Endothelial cell of umbilical vein (primary cell): ENCODE measurements around the gene ZFYVE28. TPM values are rescaled to one million over a fixed set of nuclear protein-coding genes. Genes with fewer than 3 reads are reported as not detected.

ENCODE experiments used
- BruUV-seq: library from RNA; stranded (reverse); fragments of 400-500 nt; replicated peaks from 2 replicates; lab custom pipeline; 2021; lab: Mats Ljungman, UMichigan
- CTCF ChIA-PET: fragments of 300-600, 350-600 bp; sonication (Branson Sonifier 250); formaldehyde crosslinking; loops from one replicate; lab custom pipeline; 2021; ENCODE audit warnings: antibody characterized with exemption, inconsistent platforms; lab: Charles Lee
- POLR2A ChIA-PET: fragments of 300-600, 350-600 bp; sonication (Branson Sonifier 250); formaldehyde crosslinking; loops from one replicate; lab custom pipeline; 2021; ENCODE audit warnings: antibody characterized with exemption, inconsistent platforms; lab: Charles Lee
- DNase-seq: peaks from one replicate; pipeline ENCODE4 v3.0.0-alpha.2; 2011; ENCODE audit warnings: low read depth, low spot score
- FAIRE-seq: peaks from 2 replicates; lab custom pipeline; 2011; peaks lifted over from hg19 to GRCh38; lab: Jason Lieb, UNC
- H2AFZ ChIP-seq: 2 replicates; pipeline ENCODE4 v1.6.0; 2012; ENCODE audit warnings: low read depth, low read length, control low read depth, inconsistent platforms
- H3K27ac ChIP-seq: 2 replicates; pipeline ENCODE4 v1.5.1; 2011; ENCODE audit warnings: low read depth, mild to moderate bottlenecking, control low read depth, low read length, moderate library complexity; ENCODE audit not compliant: insufficient read depth
- H3K27me3 ChIP-seq, 2 experiments: 2 replicates each; pipeline versions ENCODE4 v1.6.0 to v1.6.1; 2011; ENCODE audit warnings: low read length in 2 of 2, mixed read lengths in 1 of 2; ENCODE audit not compliant: control insufficient read depth in 2 of 2, insufficient read depth in 2 of 2
- H3K36me3 ChIP-seq, 2 experiments: 2 replicates in 1 of 2; 3 replicates in 1 of 2; pipeline ENCODE4 v1.5.1; 2011; ENCODE audit warnings: low read length in 2 of 2, mild to moderate bottlenecking in 1 of 2, moderate library complexity in 1 of 2; ENCODE audit not compliant: control insufficient read depth in 2 of 2, insufficient read depth in 2 of 2; ENCODE audit errors: extremely low read depth in 1 of 2
- H3K4me1 ChIP-seq: 3 replicates; pipeline ENCODE4 v1.5.1; 2011; ENCODE audit warnings: mild to moderate bottlenecking, low read length; ENCODE audit not compliant: control insufficient read depth, insufficient read depth; ENCODE audit errors: extremely low read depth
- H3K4me2 ChIP-seq: 2 replicates; pipeline ENCODE4 v1.6.1; 2011; ENCODE audit warnings: low read length, control low read depth, mixed read lengths; ENCODE audit not compliant: insufficient read depth
- H3K4me3 ChIP-seq, 3 experiments: fragments of 200-600 bp in 1 of 3; sonication (generic), shearing (Covaris generic) in 1 of 3; replicated peaks in 1 of 3; 2 replicates each; pipeline ENCODE4 v1.5.1; 2011 to 2016; ENCODE audit warnings: control low read depth in 3 of 3, low read length in 3 of 3, mild to moderate bottlenecking in 2 of 3, inconsistent platforms in 1 of 3, low read depth in 1 of 3, moderate library complexity in 1 of 3; ENCODE audit not compliant: insufficient read depth in 1 of 3
- H3K79me2 ChIP-seq: 2 replicates; pipeline ENCODE4 v1.6.0; 2012; ENCODE audit warnings: low read length, inconsistent platforms; ENCODE audit not compliant: control insufficient read depth, insufficient read depth
- H3K9ac ChIP-seq: replicated peaks from 2 replicates; pipeline ENCODE3; 2011; ENCODE audit warnings: low read length, control low read depth; ENCODE audit not compliant: insufficient read depth; ENCODE audit errors: extremely low read depth
- H3K9me1 ChIP-seq: replicated peaks from 3 replicates; pipeline ENCODE4 v1.6.0; 2011; ENCODE audit warnings: mild to moderate bottlenecking, low read length; ENCODE audit not compliant: control insufficient read depth, insufficient read depth; ENCODE audit errors: extremely low read depth
- H3K9me3 ChIP-seq: replicated peaks from 2 replicates; pipeline ENCODE4 v1.5.1; 2012; ENCODE audit warnings: low read length, inconsistent platforms; ENCODE audit not compliant: control insufficient read depth, insufficient read depth
- H4K20me1 ChIP-seq: replicated peaks from 2 replicates; pipeline ENCODE3; 2011; ENCODE audit warnings: mild to moderate bottlenecking, low read length; ENCODE audit not compliant: control insufficient read depth, insufficient read depth; ENCODE audit errors: extremely low read depth
- CTCF ChIP-seq, 2 donors: IDR thresholded peaks; 1 replicate in 1 of 2; 2 replicates in 1 of 2; pipeline ENCODE4 v1.5.1; 2011; ENCODE audit warnings: low read length in 2 of 2, mild to moderate bottlenecking in 2 of 2, moderate library complexity in 2 of 2, control low read depth in 1 of 2, inconsistent platforms in 1 of 2, low read depth in 1 of 2; ENCODE audit not compliant: insufficient read depth in 1 of 2; ENCODE audit errors: extremely low read depth in 1 of 2
- EZH2 ChIP-seq: IDR thresholded peaks from 2 replicates; pipeline ENCODE4 v1.6.1; 2012; ENCODE audit warnings: borderline replicate concordance, low read depth, mild to moderate bottlenecking, moderate library complexity, low read length, inconsistent platforms; ENCODE audit not compliant: severe bottlenecking
- FOS ChIP-seq: IDR thresholded peaks from 2 replicates; pipeline ENCODE4 v1.6.1; 2011; ENCODE audit warnings: mild to moderate bottlenecking, low read length, moderate library complexity, borderline replicate concordance; ENCODE audit not compliant: insufficient read depth
- GATA2 ChIP-seq: IDR thresholded peaks from 2 replicates; pipeline ENCODE4 v1.7.0; 2011; ENCODE audit warnings: low read depth, mild to moderate bottlenecking, moderate library complexity, mixed read lengths, low read length; ENCODE audit not compliant: insufficient read length, insufficient read depth
- JUN ChIP-seq: IDR thresholded peaks from 2 replicates; pipeline ENCODE4 v1.6.1; 2011; ENCODE audit warnings: borderline replicate concordance, low read depth; ENCODE audit not compliant: insufficient read length, insufficient read depth
- MAX ChIP-seq: IDR thresholded peaks from 2 replicates; pipeline ENCODE4 v1.6.1; 2011; ENCODE audit not compliant: insufficient read depth, insufficient read length
- MYC ChIP-seq: IDR thresholded peaks from one replicate; pipeline ENCODE4 v1.6.1; 2011; ENCODE audit warnings: mild to moderate bottlenecking, low read depth, low read length
- POLR2A ChIP-seq: IDR thresholded peaks from 2 replicates; pipeline ENCODE4 v1.6.1; 2012; ENCODE audit warnings: low read depth, mild to moderate bottlenecking, control low read depth, low read length
- POLR2AphosphoS5 ChIP-seq: IDR thresholded peaks from 2 replicates; pipeline ENCODE4 v1.6.1; 2012; ENCODE audit warnings: low read depth, mild to moderate bottlenecking, control low read depth, low read length, moderate library complexity; ENCODE audit not compliant: insufficient read depth
- dilution Hi-C: fragments of 300-500 bp; cut with MboI; formaldehyde crosslinking; loops from one replicate; pipeline ENCODE4 v1.15.0; 2019; ENCODE audit warnings: low sequenced_read_pairs; ENCODE audit not compliant: extremely low pct_ligation_motif_present
- intact Hi-C: fragments of 100-400 bp; cut with micrococcal nuclease; formaldehyde crosslinking; loops from one replicate; pipeline ENCODE4 v1.10.0; 2022
- polyA plus RNA-seq, 4 experiments: library from polyadenylated mRNA; depleted of rRNA in 3 of 4; stranded (reverse) in 3 of 4; unstranded in 1 of 4; fragments of >200 nt; gene quantifications; 2 replicates each; pipeline versions ENCODE4 v1.2.1 to v1.2.3, GENCODE V29; 2011 to 2012; ENCODE audit warnings: missing spikeins in 1 of 4
- total RNA-seq: library from RNA; stranded (reverse); gene quantifications from 2 replicates; pipeline ENCODE4 v1.2.3, GENCODE V29; 2021

Gene ZFYVE28
- total and polyA plus RNA-seq, 2 donors (not counting 3 experiments of a cell fraction or from before 2014, with no cell fraction given) = 5.8 to 7.1 TPM

- no peaks in the 10 kb centered on the region for H3K9me1 ChIP-seq
- POLR2A ChIA-PET = no interaction called here
- no peak overlapping the region for H3K4me2 ChIP-seq
- H3K27me3 ChIP-seq = no peaks in the 10 kb centered on the region
- no peaks in the 10 kb centered on the region for H4K20me1 ChIP-seq
- CTCF ChIA-PET = interaction anchor here (0.8 kb wide), 1 partner anchor 13 kb away, joined by 3 read pairs; no protein-coding TSS in a partner anchor
- H3K4me3 ChIP-seq = no peak overlapping the region
- no peak for TF ChIP-seq MAX
- TF ChIP-seq EZH2 = no peak
- TF ChIP-seq POLR2AphosphoS5 = no peak
- TF ChIP-seq CTCF (IDR thresholded peaks at IDR 0.05; ENCODE audit: extremely low read depth in 1 of 2, insufficient read depth in 1 of 2, low read depth in 1 of 2, low read length in 2 of 2) = no peak
- TF ChIP-seq GATA2 = no peak
- TF ChIP-seq POLR2A = no peak
- no peak for TF ChIP-seq JUN
- no peak for TF ChIP-seq FOS
- TF ChIP-seq MYC = no peak
- BruUV-seq = no TSS peak
- intact Hi-C loops = no loop called here
- H3K79me2 ChIP-seq = peaks cover 4% of the 10 kb centered on the region
- dilution Hi-C loops = no loop called here
- no peak overlapping the region for H2AFZ ChIP-seq
- peaks cover 15% of the 10 kb centered on the region for H3K4me1 ChIP-seq
- no peak for DNase-seq
- no peaks in the 10 kb centered on the region for H3K9me3 ChIP-seq
- H3K27ac ChIP-seq = no peak overlapping the region
- H3K36me3 ChIP-seq = no peaks in the 10 kb centered on the region
- FAIRE-seq = no peak
- H3K9ac ChIP-seq = no peak overlapping the region
Observed at GRCh38 chr4:2399631-2400190, 18.7 kb downstream of the ZFYVE28 start.
